GM19455 (cell line): ENCODE results near the gene TUBD1.
"Not testable (repeated sequence)": the region's sequence is repeated elsewhere in the genome, so short reads cannot be mapped to it uniquely, and the experiment has no call there.

Experiments used
- ATAC-seq: cut with Tn5 transposase; IDR thresholded peaks from one replicate; pipeline ENCODE4 v1.9.1; 2021; ENCODE audit not compliant: unreplicated experiment

Gene TUBD1

DNA sequence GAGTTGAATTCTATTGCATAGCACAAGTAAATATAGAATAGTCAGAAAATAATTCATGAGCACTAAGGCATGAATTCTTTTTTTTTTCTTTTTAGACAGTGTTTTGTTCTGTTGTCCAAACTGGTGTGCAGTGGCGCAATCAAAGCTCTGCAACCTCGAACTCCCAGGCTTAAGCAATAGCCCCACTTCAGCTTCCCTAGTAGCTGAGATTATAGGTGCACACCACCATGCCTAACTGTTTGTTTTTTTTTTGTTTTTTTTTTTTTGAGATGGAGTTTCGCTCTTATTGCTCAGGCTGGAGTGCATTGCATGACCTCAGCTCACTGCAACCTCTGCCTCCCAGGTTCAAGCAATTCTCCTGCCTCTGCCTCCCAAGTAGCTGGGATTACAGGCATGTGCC lies 16.6 kb downstream of the TUBD1 start:
- ATAC-seq = no peak

DNA sequence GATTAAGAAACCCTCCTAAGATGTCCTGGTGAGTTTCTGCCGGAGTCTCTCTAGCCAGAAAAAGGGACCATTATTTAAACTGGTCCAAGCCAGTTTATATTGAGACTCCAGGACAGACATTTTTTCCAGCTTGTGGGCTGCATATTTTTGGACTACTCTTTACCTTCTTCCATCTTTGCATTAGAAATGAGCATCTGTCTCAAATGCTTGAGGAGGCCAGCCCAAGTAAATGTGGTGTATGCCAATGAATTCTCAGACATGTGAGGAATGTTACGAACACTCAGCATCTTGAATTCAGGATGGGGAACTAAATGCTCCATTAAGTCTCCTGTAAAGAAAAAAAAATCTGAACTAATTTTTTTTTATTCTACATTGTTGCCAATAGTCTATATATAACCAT lies 18.4 kb downstream of the TUBD1 start:
- no peak for ATAC-seq

- ATAC-seq = not testable (repeated sequence)
These were observed 19.3 kb downstream of the TUBD1 start for GRCh38 chr17:59873414-59873813.

- no peak for ATAC-seq
These were observed 20.4 kb downstream of the TUBD1 start for GRCh38 chr17:59872351-59872750.

DNA sequence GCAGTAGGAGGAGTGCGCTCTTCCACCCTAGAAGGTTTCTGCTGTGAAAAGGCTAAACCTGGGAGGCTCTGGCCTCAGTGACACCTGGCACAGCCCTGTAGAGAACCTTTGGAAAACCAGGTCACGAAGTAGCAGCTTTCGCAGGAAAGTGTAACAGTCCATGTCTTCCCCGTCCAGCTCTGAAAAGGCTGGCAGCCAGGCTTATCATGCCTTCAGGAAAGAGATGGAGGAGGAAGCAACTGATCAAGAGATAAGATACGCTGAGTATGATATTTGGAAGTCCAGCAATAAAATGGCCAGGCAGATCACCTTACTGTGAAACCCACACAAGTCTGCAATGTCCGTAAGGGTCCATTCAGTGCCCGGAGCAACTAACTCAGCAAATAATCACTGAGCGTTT lies 22.3 kb downstream of the TUBD1 start:
- ATAC-seq = no peak

GRCh38 chr17:59869941-59870218 lies 22.9 kb downstream of the TUBD1 start:
- ATAC-seq = no peak

DNA sequence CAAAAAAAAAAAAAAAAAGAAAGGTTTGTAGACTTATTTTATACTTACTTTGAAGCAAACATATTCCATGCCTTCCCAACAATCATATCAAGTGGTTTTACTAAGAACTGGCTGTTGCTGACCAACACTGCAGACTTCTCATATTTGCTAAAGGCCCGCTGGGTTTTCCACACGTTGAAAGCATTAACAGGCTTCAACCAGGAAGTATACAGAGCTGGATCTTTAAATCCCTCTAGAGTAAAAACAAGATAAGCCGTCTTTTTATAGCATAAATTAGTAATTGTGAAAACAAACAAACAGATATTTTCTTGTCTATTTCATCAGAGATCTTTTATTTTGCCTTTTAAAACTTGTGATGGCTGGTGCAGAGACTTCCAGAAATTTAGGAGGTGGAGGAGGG lies 29.1 kb downstream of the TUBD1 start:
- no peak for ATAC-seq

DNA sequence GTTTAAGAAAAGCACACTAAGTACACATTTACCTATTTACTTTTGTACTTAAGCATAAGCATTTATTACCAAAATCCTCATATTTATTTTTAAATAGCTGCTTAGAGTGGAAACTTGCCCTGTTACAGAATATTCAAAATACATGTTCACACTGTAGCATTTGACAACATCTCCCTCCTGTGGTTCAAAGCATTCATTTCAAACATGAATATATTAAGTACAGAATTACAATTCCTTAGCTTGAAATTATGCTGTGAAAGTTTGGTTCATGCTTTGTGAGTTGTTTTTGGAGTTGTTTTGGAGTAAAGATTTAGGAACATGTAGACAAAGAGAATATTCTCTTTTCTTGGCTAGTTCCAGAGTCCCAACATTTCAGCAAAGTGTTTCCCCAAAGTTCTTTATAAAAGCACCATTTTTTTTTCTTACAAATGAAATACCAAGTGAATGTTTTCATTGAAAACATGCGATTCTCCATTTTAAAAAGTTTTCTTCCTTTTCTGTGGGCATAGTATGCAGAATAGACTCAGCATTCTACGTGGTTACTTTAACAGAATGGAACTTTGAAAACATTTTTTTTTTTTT lies 33.2 kb downstream of the TUBD1 start:
- no peak for ATAC-seq

GRCh38 chr17:59858932-59859331 lies 33.8 kb downstream of the TUBD1 start:
- ATAC-seq = no peak

DNA sequence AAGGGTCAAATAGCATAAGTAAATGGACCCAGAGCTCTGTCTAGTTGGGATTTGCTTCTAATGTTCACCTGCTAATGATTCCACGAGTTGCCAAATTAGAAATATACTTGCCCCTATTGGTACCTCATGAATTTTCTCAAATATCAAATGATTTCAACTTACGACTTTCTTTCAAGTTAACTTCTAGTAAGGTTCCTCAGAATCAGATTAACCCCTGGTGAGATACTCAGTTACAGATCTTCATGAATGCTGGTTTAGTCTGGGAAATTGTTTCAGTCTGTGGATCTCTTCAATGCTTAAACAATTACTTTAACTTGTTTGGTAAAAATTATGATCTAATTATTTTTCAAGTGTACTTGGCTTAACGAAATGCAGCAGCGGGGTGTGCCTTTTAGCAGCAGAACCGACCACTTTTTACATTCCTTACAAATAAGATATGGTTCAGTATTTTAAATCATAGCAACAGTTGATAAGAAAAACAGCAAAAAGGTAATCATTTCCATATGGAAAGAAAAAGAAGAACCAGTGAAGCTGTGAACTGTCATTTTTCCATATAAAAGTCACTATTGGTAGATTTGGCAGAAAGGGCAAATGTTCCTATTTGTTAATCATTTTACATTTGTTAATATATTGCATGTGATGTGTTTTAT lies 34.5 kb downstream of the TUBD1 start:
- no peak for ATAC-seq

- ATAC-seq = no peak
These were observed 35.6 kb downstream of the TUBD1 start for GRCh38 chr17:59856859-59857794.

DNA sequence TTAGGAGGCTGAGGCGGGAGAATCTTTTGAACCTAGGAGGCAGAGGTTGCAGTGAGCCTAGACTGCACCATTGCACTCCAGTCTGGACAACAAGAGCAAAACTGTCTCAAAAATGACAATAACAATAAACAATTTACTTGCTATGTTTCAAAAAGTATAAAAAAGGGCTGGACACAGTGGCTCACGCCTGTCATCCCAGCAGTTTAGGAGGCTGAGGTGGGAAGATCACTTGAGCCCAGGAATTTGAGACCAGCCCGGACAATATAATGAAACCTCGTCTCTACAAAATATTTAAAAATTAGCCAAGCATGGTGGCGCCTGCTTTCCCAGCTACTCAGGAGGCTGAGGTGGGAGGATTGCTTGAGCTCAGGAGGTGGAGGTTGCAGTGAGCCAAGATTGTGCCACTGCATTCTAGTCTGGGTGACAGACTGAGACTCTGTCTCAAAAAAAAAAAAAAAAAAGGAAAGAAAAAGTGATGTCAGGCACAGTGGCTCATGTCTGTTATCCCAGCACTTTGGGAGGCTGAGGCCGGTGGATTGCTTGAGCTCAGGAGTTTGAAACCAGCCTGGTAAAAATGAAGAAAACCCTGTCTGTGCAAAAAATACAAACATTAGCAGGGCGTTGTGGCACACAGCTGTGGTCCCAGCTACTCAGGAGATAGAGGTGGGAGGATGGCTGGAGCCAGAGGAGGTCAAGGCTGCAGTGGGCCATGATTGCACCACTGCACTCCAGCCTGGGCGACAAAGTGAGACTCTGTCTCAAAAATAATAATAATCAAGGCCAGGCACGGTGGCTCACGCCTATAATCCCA lies 38.6 kb downstream of the TUBD1 start:
- ATAC-seq = not testable (repeated sequence)

- ATAC-seq = no peak
These were observed 39.4 kb downstream of the TUBD1 start for GRCh38 chr17:59853168-59853918.

- not testable (repeated sequence) for ATAC-seq
These were observed 39.9 kb downstream of the TUBD1 start for GRCh38 chr17:59852847-59853167.

GRCh38 chr17:59851439-59852375 lies 41.0 kb downstream of the TUBD1 start:
- ATAC-seq = no peak

- not testable (repeated sequence) for ATAC-seq
These were observed 42.4 kb downstream of the TUBD1 start for GRCh38 chr17:59850311-59850710.

GRCh38 chr17:59848778-59849177 lies 44.0 kb downstream of the TUBD1 start:
- ATAC-seq = no peak

DNA sequence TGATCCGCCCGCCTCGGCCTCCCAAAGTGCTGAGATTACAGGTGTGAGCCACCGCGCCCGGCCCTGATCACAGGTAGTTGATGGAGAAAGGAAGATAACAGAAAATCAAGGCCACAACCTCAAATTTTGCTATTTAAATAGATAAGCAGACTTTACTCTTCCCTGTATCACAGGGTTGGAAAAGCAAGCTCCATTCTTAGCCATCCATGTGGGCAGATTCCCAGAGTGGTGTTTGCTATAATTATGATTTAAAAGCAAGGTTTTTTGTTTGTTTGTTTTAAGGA lies 44.4 kb downstream of the TUBD1 start:
- ATAC-seq = no peak

- no peak for ATAC-seq
These were observed 46.2 kb downstream of the TUBD1 start for GRCh38 chr17:59846394-59847165.
